ENCODE measurements around the gene TSPAN18.

Gene TSPAN18

GRCh38 chr11:44950031-44950624 lies 223.4 kb downstream of the TSPAN18 start:
- peak; percentile 18 to 21 for DNase-seq

- DNase-seq = peak; percentile 73 to 75
Observed at GRCh38 chr11:44950625-44951476, 224.1 kb downstream of the TSPAN18 start, which contains the start of gene TP53I11. Gene TP53I11 (minus strand): TSS chr11:44950883. CDS start chr11:44938335, 12,548 bp downstream.

- no peak for DNase-seq
Observed at GRCh38 chr11:44952082-44952481, 225.3 kb downstream of the TSPAN18 start.

- no peak for DNase-seq
Observed at GRCh38 chr11:44952500-44953260, 225.9 kb downstream of the TSPAN18 start.

GRCh38 chr11:44954051-44954906 lies 227.5 kb downstream of the TSPAN18 start:
- no peak for DNase-seq

GRCh38 chr11:44955015-44955738 lies 228.4 kb downstream of the TSPAN18 start:
- DNase-seq = peak in 1 of 2 donors; percentile 55

- DNase-seq = no peak
Observed at GRCh38 chr11:44957040-44957515, 230.3 kb downstream of the TSPAN18 start.

- no peak for DNase-seq
Observed at GRCh38 chr11:44957776-44958564, 231.2 kb downstream of the TSPAN18 start.

GRCh38 chr11:44959064-44959463 lies 232.3 kb downstream of the TSPAN18 start:
- no peak for DNase-seq

- DNase-seq = no peak
Observed at GRCh38 chr11:44960200-44960845, 233.6 kb downstream of the TSPAN18 start.

GRCh38 chr11:44962464-44962863 lies 235.7 kb downstream of the TSPAN18 start:
- DNase-seq = no peak

GRCh38 chr11:44963136-44963535 lies 236.4 kb downstream of the TSPAN18 start:
- DNase-seq = no peak

GRCh38 chr11:44963948-44964347 lies 237.2 kb downstream of the TSPAN18 start:
- no peak for DNase-seq

GRCh38 chr11:44964526-44965209 lies 237.9 kb downstream of the TSPAN18 start:
- DNase-seq = no peak

- no peak for DNase-seq
Observed at GRCh38 chr11:44966694-44967093, 239.9 kb downstream of the TSPAN18 start.

- no peak for DNase-seq
Observed at GRCh38 chr11:44967930-44968496, 241.3 kb downstream of the TSPAN18 start.

- DNase-seq = no peak
Observed at GRCh38 chr11:44968510-44968909, 241.7 kb downstream of the TSPAN18 start.

GRCh38 chr11:44969651-44970252 lies 243.0 kb downstream of the TSPAN18 start:
- no peak for DNase-seq

GRCh38 chr11:44970293-44970692 lies 243.5 kb downstream of the TSPAN18 start:
- DNase-seq = no peak

Data from CD4-positive, alpha-beta T cell treated with Interleukin-1 beta for 1 hour (primary cell).